Adrenal gland (tissue), 5 donors: ENCODE measurements around the gene DCTPP1.

Source experiments
- CTCF ChIP-seq, 6 experiments: fragments of 450-650 bp in 4 of 6; fragments of 200-600 bp in 2 of 6; sonication (generic) in 1 of 6; IDR thresholded peaks; 1 replicate in 5 of 6; 2 replicates in 1 of 6; pipeline versions ENCODE4 v1.5.1 to v1.8.0; 2016 to 2021; ENCODE audit warnings: antibody characterized with exemption in 6 of 6, mild to moderate bottlenecking in 2 of 6, moderate library complexity in 1 of 6
- POLR2A ChIP-seq, 2 donors: fragments of 450-650 bp; IDR thresholded peaks; one replicate each; pipeline ENCODE4 v1.6.1; 2017; ENCODE audit warnings: antibody characterized with exemption in 2 of 2, mild to moderate bottlenecking in 2 of 2, moderate library complexity in 1 of 2
- donor health status: DM: no; HTN: no; CAD: no.

GRCh38 chr16:30438835-30439234 lies 9.0 kb upstream of the DCTPP1 start:
- no peak for TF ChIP-seq POLR2A (IDR thresholded peaks at IDR 0.05)
- TF ChIP-seq CTCF (IDR thresholded peaks at IDR 0.05), result no peak
